NCI-H1417 (cell line): Measurements from ENCODE around the gene MLYCD.
"Not testable (repeated sequence)": the region's sequence is repeated elsewhere in the genome, so short reads cannot be mapped to it uniquely, and the experiment has no call there.

ENCODE experiments used
- DNase-seq, 3 experiments: peaks; one replicate each; lab custom pipeline; 2025; lab: John Stamatoyannopoulos, UW

Gene MLYCD

DNA sequence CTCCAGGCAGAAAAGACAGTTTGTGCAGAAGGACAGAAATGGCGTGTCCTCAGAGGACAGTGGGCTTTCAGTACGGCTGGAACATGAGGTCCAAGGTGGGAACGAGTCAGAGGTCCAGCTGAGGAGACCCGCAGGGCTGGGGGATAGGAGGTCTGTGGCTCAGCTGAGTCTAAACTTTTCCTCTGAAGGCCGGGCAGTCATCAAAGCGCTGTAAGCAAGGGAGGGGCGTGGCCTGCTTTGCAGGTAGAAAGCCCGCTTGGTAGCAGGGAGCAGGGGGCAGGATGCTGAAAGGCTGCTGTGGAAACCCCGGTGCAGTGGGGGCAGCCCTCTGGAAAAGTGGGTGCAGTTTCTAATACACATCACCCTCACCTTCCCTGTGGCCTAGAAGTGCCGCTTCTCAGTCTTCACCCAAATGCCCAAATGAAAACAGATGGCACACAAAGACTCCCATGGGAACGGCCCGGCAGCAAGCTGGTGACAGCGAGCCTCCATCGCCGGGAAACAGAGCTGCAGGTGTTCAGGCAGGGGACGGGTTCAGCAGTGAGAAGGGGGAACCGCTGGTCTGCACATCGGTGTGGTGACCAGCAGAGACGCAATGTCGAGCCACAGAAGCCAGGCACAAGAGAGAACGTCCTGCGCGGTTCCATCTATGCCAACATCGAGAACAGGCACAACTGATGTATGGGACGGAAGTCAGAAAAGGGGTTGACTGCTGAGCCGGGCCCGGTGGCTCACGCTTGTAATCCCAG is 41.9 kb downstream of the MLYCD start:
- peak; percentile 26 to 60 (median 35) for DNase-seq

DNA sequence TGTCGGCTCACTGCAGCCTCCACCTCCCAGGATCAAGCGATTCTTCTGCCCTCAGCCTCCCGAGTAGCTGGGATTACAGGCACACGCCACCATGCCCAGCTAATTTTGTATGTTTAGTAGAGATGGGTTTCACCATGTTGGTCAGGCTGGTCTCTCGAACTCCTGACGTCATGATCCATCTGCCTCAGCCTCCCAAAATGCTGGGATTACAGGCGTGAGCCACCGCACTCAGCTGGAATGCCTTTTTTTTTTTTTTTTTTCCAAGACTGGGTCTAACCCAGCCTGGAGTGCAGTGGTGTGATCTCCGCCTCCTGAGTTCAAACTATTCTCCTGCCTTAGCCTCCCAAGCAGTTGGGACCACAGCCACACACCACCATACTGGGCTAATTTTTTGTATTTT is 42.6 kb downstream of the MLYCD start:
- not testable (repeated sequence) for DNase-seq

DNA sequence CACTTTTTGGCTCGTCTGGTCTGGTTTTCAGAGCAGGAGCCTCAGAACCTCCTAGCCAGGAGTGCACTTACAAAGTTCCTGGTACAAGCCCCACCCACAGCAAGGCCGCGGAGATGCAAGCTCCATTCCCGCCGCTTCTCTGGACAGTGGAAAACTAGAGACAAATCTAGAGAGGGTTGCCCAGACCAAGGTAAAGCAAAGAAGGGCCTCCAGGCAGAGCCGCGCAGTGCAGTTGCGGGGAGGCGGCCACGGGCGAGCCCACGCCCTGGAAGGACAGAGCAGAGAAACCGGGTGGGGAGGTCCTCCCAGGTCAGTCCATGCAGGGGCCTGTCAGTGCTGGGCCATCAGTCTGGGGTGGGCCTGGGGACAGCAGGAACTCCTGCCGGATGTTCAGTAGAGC is 43.2 kb downstream of the MLYCD start:
- DNase-seq = no peak

DNA sequence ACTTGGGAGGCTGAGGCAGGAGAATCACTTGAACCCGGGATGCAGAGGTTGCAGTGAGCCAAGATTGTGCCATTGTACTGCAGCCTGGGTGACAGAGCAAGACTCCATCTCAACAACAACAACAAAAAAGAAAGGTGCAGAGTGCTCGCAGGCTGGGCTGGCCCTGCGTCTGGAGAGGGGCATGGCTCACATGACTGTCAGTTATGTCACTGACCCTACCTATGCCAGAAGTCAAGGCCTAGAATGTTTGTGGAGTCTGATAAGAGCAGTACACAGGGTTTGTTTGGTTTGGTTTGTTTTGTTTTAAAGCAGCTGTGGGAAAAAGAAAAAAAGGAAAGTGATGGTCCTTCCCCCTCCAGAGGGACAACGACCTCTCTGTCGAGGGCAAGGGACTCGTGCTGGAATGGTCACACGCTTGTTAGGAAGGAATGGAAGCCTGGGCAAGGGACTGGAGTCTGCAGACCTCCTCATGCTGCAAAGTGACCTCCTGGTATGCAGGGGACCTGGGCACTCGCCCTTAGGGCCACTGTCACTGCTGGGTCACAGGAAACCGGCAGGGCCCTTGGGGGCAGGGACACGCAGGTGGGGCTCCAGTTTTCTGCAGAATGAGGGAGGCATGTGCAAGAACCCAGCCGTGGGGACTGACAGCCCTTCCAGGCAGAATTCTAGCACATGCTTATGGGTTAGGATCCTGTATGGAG is 44.0 kb downstream of the MLYCD start:
- no peak for DNase-seq

DNA sequence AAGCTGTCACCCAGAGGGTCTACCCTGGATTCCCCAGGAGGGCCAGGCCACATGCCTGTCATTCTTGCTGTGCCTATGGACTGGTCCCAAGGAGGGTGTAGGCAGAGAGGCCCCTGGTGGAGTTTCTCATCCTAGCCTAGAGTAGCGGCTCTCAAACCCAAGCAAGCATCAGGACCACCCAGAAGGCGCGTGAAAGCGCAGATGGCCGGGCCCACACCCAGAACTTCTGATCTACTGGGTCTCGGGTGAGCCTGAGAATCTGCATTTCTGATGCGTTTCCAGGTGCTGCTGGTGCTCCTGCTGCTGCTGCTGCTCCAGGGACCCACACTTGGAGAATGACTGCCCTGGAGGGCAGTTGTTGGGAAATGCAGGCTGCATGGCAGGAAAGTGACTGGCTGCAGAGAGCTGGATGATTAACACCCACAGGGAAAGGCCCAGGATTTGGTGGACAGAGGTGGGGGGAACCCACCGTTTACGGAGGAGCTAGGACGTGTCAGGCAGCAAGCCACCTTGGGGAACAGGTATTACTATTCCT is 44.7 kb downstream of the MLYCD start:
- no peak for DNase-seq

DNA sequence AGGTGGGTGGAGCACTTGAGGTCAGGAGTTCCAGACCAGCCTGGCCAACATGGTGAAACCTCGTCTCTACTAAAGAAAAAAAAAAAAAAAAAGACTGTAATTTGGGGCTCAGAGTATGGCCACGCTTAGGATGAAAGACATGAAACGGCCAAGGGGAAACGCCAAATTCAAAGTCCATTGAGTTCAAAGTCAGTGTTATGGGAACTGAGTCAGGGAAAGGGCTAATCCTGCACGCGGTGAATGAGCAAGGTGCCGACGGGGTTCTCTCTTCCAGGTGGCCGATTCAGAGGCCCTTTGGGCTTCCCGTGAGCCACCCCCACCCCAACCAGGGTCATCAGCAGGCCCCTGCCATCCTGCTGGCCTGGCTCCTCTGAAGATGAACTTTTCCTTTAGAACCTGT is 46.7 kb downstream of the MLYCD start:
- no peak for DNase-seq

DNA sequence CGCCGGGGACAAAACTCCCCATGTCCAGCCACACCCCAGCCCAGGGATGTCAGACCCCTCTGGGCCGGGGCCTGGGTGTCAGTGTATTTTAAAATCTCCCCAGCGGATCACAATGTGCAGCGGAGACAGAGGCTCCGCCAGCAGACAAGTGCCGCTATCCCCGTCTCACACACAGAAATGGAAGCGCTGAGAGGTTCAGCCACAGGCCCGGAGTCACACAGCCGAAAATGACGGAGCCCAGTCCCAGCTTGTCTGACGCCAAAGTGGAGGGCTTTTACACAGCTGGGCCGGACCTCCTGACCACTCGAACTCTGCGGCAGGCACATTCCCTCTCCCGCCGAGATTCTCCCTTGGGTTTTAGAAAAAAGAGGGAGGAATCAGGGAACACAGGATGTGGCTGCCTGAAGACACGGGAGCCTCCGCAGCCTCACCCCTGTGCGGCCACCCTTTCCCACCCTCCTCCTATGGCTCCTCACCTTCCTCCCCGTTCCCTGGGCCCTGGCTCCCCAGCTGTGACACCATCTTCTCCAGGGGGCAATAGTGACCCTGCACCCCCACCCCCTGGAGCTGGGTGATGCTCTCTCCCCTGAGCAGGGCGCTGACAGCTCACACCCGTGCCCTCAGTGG is 47.4 kb downstream of the MLYCD start:
- no peak for DNase-seq

DNA sequence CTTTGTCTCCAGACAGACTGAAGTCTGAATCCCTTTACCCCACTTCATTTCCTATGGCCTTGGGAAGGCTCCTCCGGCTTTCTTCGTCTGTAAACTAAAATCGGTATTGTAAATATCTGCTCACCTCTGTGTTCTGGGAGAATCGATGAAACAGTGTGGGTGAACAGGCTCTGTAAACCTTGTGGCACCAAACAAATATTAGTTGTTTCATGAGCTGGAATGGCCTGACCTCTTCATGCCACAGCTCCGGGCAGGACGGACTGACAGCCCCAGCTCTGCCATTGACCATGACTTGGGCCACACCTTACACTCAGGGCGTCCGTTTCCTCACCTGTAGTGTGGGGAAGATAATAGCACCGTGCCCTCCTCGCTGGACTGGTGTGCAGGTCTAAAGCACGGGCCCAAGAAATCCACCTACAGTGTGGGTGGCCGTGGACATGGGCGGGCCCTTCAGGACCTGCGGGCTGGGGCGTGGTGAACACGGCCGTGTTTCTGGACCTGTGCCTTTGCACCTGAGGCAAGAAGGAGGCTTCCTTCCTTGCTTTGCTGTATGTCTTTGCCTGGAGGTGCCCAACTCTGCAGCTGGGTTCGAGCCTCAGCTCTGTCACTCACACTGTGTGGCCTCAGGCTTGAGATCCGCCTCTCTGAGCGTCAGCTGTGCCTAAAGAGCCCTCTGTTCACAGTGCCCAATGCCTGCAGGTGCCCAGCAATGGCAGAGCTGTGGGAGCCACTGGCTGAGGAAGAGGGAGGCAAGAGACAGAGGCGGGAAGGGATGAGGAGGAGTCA is 48.1 kb downstream of the MLYCD start:
- DNase-seq = no peak

DNA sequence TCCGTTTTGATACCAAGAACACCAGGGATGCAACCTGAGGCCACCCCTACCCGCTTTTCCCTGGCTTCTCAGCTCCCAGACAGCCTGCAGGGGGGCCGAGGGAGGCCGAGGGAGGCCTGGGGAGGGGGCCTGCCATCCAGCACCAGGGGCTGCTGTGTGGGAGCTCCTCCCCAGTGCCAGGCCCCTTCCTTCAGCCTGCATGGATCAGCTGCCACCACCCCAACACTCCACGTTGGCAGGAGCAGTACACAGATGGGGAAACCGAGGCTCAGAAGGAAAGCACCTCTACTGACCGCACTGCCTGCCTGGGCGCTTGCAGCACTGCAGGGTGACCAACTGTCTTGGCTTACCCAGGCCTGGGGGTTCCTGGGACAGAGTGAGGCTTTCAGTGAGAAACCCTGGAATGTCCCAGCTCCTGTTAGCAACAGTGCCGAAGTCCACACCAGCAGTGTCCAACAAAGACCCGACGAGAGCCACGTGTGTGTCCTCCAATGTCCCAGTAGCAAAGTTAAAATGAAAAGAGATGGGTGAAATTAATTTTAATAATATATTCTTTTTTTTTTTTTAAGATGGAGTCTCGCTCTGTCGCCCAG is 48.8 kb downstream of the MLYCD start:
- no peak for DNase-seq

DNA sequence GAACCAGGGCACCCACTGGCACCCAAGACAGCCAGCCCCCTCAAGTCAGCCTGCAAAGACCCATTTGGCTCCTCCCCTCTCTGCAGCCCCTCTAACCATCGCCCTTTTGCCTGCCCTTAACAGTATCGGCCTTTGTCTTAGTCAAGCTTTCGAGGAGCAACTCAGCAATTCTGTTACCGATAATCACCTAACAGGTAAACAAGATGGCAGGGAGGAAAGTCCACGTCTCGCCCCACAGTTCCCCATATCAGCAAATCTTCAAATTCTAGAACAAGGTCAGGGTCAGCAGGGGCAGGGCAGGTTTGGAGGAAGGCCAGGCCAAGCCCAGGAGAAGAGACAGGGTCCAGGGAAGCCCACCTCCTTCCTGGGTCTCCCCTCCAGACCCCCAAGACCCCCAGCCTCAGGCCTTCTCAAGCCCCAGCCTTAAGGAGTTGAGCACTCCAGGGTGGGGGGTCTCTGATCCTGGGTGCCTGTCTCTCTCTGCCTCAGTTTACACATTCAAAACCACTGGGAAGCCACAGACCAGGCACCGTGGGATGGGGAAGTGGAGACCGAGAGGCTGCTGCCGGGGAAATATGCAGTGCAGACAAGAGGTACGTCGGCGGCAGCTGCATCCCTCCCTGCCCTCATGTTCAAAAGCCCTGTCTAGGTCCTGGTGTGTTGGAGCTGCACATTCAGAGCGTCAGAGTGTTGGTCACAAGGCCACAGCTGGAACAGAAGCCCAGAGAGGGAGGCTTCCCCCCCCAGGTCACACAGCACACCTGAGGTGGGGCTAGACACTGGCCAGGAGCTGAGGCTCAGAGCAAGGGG is 50.2 kb downstream of the MLYCD start:
- no peak for DNase-seq

DNA sequence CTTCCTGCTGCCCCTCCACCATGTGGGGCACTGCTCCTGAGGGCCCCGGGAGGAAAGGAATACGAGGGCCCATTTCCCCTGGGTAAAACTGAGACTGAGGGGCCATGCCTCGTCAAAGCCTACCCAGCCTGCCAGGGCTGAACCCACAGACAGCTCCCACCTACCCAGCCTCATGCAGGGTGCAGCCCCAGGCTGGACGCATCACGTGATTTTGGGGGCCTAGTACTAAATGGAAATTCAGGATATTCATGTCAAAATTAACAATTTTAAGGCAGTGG is 50.7 kb downstream of the MLYCD start:
- DNase-seq = no peak

DNA sequence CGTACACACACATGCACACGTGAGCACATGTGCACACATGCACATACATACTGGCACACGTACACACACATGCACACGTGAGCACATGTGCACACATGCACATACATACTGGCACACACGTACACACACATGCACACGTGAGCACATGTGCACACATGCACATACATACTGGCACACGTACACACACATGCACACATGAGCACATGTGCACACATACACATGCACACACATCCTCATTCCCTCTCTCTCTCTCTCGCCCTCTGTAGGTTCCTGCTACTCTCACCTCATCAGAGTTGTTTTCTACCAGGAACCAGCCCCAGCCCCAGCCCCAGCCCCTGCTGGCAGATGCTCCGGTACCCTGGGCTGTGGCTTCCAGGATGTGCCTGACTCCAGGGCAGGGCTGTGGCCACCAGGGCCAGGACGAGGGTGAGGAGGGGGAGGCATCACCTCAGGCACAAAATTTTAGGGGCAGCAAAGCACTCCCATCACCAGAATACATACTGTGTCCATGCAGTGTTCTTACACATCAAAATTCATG is 52.0 kb downstream of the MLYCD start:
- not testable (repeated sequence) for DNase-seq

DNA sequence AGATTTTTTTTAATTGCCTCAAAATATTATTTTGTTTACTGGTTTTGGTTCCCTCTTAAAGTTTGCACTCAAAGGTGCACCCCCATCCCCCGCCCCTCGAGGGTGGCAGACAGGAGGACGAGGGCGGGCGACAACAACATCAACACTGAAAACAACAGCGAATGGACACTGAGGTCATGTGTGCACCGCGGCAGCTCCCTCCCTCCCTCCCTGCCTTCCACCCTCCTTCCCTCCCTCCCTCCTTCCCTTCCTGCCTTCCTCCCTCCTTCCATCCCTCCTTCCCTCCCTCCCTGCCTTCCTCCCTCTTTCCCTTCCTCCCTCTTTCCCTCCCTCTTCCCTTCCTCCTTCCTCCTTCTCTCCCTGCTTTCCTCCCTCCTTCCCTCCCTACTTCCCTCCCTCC is 52.6 kb downstream of the MLYCD start:
- no peak for DNase-seq

DNA sequence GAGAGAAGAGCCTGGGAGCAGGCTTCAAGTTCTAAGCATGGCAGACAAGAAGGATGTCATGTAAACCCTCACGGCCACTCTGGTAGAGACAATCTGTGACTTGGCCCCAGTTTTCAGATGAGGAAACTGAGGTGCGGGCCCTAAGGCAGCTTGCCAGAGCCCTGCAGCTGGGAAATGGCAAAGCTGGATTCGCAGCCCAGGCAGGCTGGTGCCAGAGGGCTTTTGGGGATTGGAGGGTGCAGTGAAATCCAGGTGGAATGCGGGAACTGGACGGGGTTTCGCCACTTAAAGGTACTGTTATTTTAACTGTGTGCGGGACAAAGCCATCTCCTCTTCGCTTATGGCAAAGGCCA is 53.6 kb downstream of the MLYCD start:
- no peak for DNase-seq

DNA sequence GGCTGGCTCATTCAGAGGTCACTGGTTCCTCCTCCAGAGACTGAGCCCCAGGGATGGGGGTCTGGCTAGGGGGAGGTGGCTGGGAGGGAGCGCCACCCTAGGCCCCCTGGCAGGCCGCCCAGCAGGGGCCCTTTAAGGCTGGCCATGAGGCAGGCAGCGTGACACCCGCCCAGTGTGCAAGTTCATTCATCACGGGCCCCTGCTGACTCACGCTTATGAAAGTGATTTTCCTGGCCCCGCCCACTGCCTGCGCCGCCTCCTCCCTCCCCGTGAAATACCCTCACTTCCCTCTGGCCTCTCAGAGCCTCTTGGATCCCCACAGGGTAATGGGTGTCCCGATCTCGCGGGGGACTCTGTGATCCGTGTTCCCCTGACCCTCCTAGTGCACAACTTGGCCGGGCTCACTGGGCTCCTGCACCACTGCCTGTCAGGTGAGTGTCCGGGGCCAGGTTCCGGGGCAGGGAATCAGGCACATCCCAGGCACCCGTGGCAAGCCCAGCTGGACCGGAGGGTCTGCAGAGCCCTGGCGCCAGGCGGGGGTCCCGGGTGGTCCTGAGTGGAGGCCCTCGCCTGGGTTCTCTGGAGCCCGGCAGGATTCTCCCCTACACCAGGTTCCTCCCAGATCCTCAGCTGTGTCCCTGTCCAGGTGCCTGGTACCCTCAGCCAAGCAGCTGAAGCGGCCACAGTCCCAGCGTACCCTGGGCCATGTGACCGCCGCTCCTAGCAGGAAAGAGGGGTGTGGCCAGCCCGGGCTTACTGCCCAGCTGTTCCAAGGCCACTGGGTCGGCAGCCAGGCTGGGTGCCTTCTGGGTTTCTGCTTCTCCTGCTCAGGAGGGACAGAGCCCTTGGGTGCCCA is 54.3 kb downstream of the MLYCD start, which contains the start of gene OSGIN1:
Gene OSGIN1, plus strand, starts transcription at position 301 of the 856 bp plus-strand sequence. CDS start 4,432 bp downstream, outside the sequence.
- DNase-seq = peak; percentile 30 to 72 (median 64)

DNA sequence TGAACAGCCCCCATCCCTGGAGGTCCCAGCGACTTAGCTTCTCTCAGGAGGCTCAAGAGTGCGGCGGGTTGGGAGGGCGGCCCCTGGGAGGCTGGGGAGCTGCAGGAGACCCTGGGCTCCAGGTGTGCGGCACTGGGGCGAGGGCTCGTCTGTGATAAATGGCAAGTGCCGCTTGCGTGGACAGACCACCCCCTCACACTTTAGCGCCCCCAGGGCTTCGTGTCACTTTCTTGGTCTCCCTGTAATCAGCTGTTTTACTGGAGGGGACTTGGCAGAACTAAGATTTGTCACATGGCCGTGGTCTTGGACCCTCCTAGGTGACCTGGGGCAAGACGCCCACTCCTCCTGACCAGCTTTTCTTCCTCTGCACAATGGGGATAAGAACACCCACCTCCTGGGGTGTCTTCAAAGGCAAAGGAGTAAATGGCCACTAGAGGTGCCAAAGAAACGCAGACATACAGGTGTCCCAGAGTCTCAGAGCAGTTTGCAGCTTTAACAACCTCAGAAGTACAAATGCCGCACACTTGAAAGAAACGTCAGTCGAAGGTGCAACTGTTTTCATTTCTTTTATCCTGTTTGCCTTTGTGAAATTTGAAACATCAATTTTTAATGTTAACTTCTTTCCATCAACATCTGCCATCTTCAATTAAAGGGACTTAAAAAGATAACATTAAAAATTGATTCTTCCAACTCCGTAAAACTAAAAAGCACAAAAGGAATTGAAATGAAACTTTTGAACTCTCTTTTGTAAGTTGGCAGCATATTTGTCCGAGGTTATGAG is 55.1 kb downstream of the MLYCD start:
- peak in 2 of 3 experiments; percentile 31 to 63 for DNase-seq

DNA sequence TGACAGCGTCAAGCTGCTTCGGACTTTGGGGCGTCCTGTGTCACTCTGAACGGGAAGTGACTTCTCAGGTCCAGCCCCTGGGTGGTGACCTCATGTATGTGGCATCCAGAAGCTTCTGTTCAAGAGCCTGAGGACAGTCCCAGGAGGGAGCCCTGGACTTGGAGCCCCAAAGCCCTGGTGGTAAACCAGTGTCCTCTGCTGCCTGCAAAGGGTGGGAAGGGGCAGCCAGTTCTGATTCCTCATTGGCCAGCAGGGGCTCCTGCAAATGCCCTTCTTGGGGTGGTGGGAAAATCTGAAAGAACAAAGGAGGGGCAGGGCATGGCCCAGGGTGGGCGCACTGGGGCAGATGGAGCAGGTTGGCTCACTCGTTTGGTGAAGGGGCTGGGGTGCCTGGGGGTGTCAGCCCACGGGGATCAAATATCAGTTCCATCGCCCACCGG is 55.7 kb downstream of the MLYCD start:
- peak in 1 of 3 experiments; percentile 23 for DNase-seq

DNA sequence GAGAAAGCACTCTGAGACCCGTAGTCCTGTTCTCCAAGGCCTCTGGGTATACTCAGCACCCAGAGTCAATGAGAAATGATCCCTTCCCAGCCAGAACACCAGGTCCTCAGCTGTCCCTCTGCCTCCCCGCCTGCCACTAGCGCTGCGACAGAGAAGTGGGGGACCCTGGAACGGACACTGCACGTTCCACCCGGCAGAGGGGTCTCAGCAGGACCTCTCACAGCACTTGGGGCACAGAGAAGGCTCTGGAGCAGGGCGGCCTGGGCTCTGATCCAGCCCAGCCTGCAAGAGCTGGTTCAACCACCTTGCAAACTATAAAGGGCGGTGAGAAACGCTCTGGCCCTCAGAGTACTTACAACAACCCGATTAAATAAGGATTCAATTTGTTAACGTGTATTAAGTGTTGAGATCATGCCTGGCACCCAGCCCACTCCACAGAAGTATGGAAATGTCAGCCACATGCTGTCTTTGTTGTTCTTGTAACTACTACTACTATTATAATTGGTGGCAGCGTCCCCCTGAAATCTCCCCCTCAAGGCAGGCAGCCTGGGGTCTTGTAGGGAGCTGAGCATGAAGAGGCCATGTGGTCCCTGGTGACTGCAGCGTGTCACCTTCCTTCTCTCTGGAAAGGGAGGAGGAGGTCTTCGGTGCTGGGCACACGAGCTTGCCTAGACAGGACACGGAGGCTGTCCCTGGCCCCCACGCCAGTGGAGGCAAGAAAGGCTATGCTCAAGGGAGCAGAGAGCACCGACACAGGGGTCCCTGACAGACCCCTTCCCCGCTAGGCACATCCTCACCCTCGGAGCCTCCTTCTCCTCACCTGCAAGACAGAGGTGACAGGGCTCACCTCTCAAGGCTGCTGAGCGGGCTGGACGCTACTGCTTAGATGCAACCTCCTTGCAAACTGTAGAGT is 56.6 kb downstream of the MLYCD start:
- no peak for DNase-seq
